ENCODE data around the gene KDF1. TPM values are rescaled to one million over a fixed set of nuclear protein-coding genes. Genes with fewer than 3 reads are reported as not detected.

The KDF1 gene
- total and polyA plus RNA-seq, 2 donors (not counting 3 experiments of a cell fraction or from before 2014, with no cell fraction given), result not detected

DNA sequence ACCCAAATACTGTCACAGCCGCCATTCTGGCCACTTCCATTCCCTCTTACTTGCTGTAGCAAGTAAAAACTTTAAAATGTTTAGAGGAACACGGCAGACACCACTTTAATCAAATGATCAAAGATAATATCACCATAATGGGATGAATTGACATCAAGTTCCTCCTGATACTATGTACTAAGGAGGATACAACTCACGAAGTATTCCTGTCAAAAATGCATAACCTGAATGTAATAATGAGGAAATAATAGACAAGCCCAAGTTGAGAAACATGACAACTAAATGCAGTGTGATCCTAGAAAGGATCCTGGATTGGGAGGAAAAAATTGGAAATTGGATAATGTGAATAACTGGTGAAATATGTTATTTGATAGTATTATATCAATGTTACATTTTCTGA, 3.9 kb downstream of the KDF1 start:
- TF ChIP-seq, protein P1, sequence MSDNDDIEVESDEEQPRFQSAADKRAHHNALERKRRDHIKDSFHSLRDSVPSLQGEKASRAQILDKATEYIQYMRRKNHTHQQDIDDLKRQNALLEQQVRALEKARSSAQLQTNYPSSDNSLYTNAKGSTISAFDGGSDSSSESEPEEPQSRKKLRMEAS (IDR thresholded peaks at IDR 0.05; ENCODE audit: insufficient read depth, insufficient read length), result no peak
- TF ChIP-seq POLR2AphosphoS5 (IDR thresholded peaks at IDR 0.05; ENCODE audit: insufficient read depth, low read depth, low read length) (no peak), MYC (IDR thresholded peaks at IDR 0.05; ENCODE audit: low read depth, low read length) (no peak)
- peaks cover 22 to 24% of the 10 kb centered on the region in 2 experiments for H3K27me3 ChIP-seq (ENCODE audit: control insufficient read depth in 2 of 2, insufficient read depth in 2 of 2, low read length in 2 of 2)
- intact Hi-C loops (cut with micrococcal nuclease) (no loop called here), dilution Hi-C loops (cut with MboI; ENCODE audit: extremely low pct_ligation_motif_present, low sequenced_read_pairs) (no loop called here)
- no peaks in the 10 kb centered on the region for H3K36me3 ChIP-seq (ENCODE audit: control insufficient read depth in 2 of 2, extremely low read depth in 1 of 2, insufficient read depth in 2 of 2, low read length in 2 of 2)
- POLR2A ChIA-PET, result no interaction called here
- FAIRE-seq (no peak), DNase-seq (ENCODE audit: low read depth, low spot score) (no peak)
- H3K4me1 ChIP-seq (ENCODE audit: control insufficient read depth, extremely low read depth, insufficient read depth, low read length), result no peaks in the 10 kb centered on the region
- CTCF ChIA-PET, result interaction anchor here (1.0 kb wide), 1 partner anchor 11 kb away, joined by 5 read pairs; no protein-coding TSS in a partner anchor
- BruUV-seq (replicated peaks), result no TSS peak
- H3K9ac ChIP-seq (replicated peaks; ENCODE audit: extremely low read depth, insufficient read depth, low read length), result no peak overlapping the region
- H3K27ac ChIP-seq (ENCODE audit: insufficient read depth, low read depth, low read length), result no peak overlapping the region
- H3K9me1 ChIP-seq (replicated peaks; ENCODE audit: control insufficient read depth, extremely low read depth, insufficient read depth, low read length), result no peaks in the 10 kb centered on the region
- no peaks in the 10 kb centered on the region for H3K9me3 ChIP-seq (replicated peaks; ENCODE audit: control insufficient read depth, insufficient read depth, low read length)
- no peaks in the 10 kb centered on the region for H3K79me2 ChIP-seq (ENCODE audit: control insufficient read depth, insufficient read depth, low read length)
- no peaks in the 10 kb centered on the region for H4K20me1 ChIP-seq (replicated peaks; ENCODE audit: control insufficient read depth, extremely low read depth, insufficient read depth, low read length)
- H3K4me2 ChIP-seq (ENCODE audit: insufficient read depth, low read length), result no peak overlapping the region
- H3K4me3 ChIP-seq (replicated peaks in 1 of 3; ENCODE audit: insufficient read depth in 1 of 3, low read depth in 1 of 3, low read length in 3 of 3), result no peak overlapping the region
- no peak overlapping the region for H2AFZ ChIP-seq (ENCODE audit: low read depth, low read length)

- H3K36me3 ChIP-seq (ENCODE audit: control insufficient read depth in 2 of 2, extremely low read depth in 1 of 2, insufficient read depth in 2 of 2, low read length in 2 of 2), result no peaks in the 10 kb centered on the region
- no peak overlapping the region for H3K9ac ChIP-seq (replicated peaks; ENCODE audit: extremely low read depth, insufficient read depth, low read length)
- DNase-seq (ENCODE audit: low read depth, low spot score) (no peak), FAIRE-seq (no peak)
- H3K9me1 ChIP-seq (replicated peaks; ENCODE audit: control insufficient read depth, extremely low read depth, insufficient read depth, low read length), result no peaks in the 10 kb centered on the region
- H3K4me1 ChIP-seq (ENCODE audit: control insufficient read depth, extremely low read depth, insufficient read depth, low read length), result peaks cover 8% of the 10 kb centered on the region
- ChIA-PET CTCF (no interaction called here), POLR2A (no interaction called here)
- TF ChIP-seq GATA2 (IDR thresholded peaks at IDR 0.05; ENCODE audit: insufficient read depth, insufficient read length, low read depth, low read length) (no peak), JUN (IDR thresholded peaks at IDR 0.05; ENCODE audit: borderline replicate concordance, insufficient read depth, insufficient read length, low read depth) (no peak), MYC (IDR thresholded peaks at IDR 0.05; ENCODE audit: low read depth, low read length) (no peak), POLR2A (IDR thresholded peaks at IDR 0.05; ENCODE audit: low read depth, low read length) (no peak)
- TF ChIP-seq, protein P1 (IDR thresholded peaks at IDR 0.05; ENCODE audit: insufficient read depth, insufficient read length), result no peak
- TF ChIP-seq, protein P2, sequence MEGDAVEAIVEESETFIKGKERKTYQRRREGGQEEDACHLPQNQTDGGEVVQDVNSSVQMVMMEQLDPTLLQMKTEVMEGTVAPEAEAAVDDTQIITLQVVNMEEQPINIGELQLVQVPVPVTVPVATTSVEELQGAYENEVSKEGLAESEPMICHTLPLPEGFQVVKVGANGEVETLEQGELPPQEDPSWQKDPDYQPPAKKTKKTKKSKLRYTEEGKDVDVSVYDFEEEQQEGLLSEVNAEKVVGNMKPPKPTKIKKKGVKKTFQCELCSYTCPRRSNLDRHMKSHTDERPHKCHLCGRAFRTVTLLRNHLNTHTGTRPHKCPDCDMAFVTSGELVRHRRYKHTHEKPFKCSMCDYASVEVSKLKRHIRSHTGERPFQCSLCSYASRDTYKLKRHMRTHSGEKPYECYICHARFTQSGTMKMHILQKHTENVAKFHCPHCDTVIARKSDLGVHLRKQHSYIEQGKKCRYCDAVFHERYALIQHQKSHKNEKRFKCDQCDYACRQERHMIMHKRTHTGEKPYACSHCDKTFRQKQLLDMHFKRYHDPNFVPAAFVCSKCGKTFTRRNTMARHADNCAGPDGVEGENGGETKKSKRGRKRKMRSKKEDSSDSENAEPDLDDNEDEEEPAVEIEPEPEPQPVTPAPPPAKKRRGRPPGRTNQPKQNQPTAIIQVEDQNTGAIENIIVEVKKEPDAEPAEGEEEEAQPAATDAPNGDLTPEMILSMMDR (IDR thresholded peaks at IDR 0.05; ENCODE audit: extremely low read depth in 1 of 2, insufficient read depth in 1 of 2, low read depth in 1 of 2, low read length in 2 of 2), result no peak
- BruUV-seq (replicated peaks), result no TSS peak
- H3K4me3 ChIP-seq (replicated peaks in 1 of 3; ENCODE audit: insufficient read depth in 1 of 3, low read depth in 1 of 3, low read length in 3 of 3), result no peak overlapping the region
- no peaks in the 10 kb centered on the region for H3K79me2 ChIP-seq (ENCODE audit: control insufficient read depth, insufficient read depth, low read length)
- dilution Hi-C loops (cut with MboI; ENCODE audit: extremely low pct_ligation_motif_present, low sequenced_read_pairs), result no loop called here
- no peaks in the 10 kb centered on the region for H4K20me1 ChIP-seq (replicated peaks; ENCODE audit: control insufficient read depth, extremely low read depth, insufficient read depth, low read length)
- no peak overlapping the region for H3K27ac ChIP-seq (ENCODE audit: insufficient read depth, low read depth, low read length)
- no peaks in the 10 kb centered on the region for H3K9me3 ChIP-seq (replicated peaks; ENCODE audit: control insufficient read depth, insufficient read depth, low read length)
- H3K4me2 ChIP-seq (ENCODE audit: insufficient read depth, low read length), result no peak overlapping the region
- intact Hi-C loops (cut with micrococcal nuclease), result no loop called here
- H2AFZ ChIP-seq (ENCODE audit: low read depth, low read length), result no peak overlapping the region
- H3K27me3 ChIP-seq (ENCODE audit: control insufficient read depth in 2 of 2, insufficient read depth in 2 of 2, low read length in 2 of 2), result peaks cover 1 to 4% of the 10 kb centered on the region in 2 experiments
Observed at GRCh38 chr1:26953374-26953773, 6.9 kb downstream of the KDF1 start.

All from endothelial cell of umbilical vein (primary cell).